ENCODE data around the gene CCDC86.

CCDC86 gene

GRCh38 chr11:60899046-60899936 is 57.4 kb downstream of the CCDC86 start:
- no peak for DNase-seq

GRCh38 chr11:60899977-60900376 is 58.1 kb downstream of the CCDC86 start:
- DNase-seq: no peak

Data from NCI-H524 treated with DMSO at 0.1 percent for 48 hours (cell line).